A673 (cell line): ENCODE measurements around the gene RNF135. TPM values are rescaled to one million over a fixed set of nuclear protein-coding genes. Genes with fewer than 3 reads are reported as not detected.

ENCODE experiments used
- BruUV-seq: library from RNA; stranded (reverse); fragments of 400-500 nt; replicated peaks from 2 replicates; lab custom pipeline; 2021; lab: Mats Ljungman, UMichigan
- CTCF ChIA-PET: fragments of 300-600 bp; sonication (Branson Sonifier 250); formaldehyde crosslinking; loops from one replicate; lab custom pipeline; 2022; ENCODE audit warnings: antibody characterized with exemption; lab: Charles Lee
- POLR2A ChIA-PET: fragments of 300-600 bp; sonication (Branson Sonifier 250); formaldehyde crosslinking; loops from one replicate; lab custom pipeline; 2022; ENCODE audit warnings: antibody characterized with exemption; ENCODE audit not compliant: low non-redundant PET; lab: Charles Lee
- DNase-seq: peaks from one replicate; pipeline ENCODE4 v3.0.0-alpha.2; 2015; ENCODE audit warnings: low spot score
- H3K27ac ChIP-seq: fragments of 200-600 bp; sonication (generic); 2 replicates; pipeline ENCODE4 v1.5.1; 2016; ENCODE audit warnings: mixed run types, low read depth, mild to moderate bottlenecking, mixed read lengths, antibody characterized with exemption, low read length; ENCODE audit not compliant: poor library complexity, severe bottlenecking
- H3K27me3 ChIP-seq: fragments of 200-600 bp; sonication (generic); replicated peaks from 2 replicates; pipeline ENCODE4 v1.6.1; 2017; ENCODE audit warnings: mixed run types, low read depth, mild to moderate bottlenecking, mixed read lengths, antibody characterized with exemption, low read length; ENCODE audit not compliant: insufficient read depth, poor library complexity
- H3K36me3 ChIP-seq: fragments of 200-600 bp; sonication (generic); 2 replicates; pipeline ENCODE4 v1.6.1; 2016; ENCODE audit warnings: mixed run types, mild to moderate bottlenecking, mixed read lengths, antibody characterized with exemption, low read length; ENCODE audit not compliant: insufficient read depth, poor library complexity, severe bottlenecking
- H3K4me1 ChIP-seq: fragments of 200-600 bp; sonication (generic); 2 replicates; pipeline ENCODE4 v1.6.1; 2017; ENCODE audit warnings: mixed run types, mild to moderate bottlenecking, mixed read lengths, antibody characterized with exemption, low read length; ENCODE audit not compliant: insufficient read depth, poor library complexity, severe bottlenecking
- H3K4me3 ChIP-seq: fragments of 200-600 bp; sonication (generic); 2 replicates; pipeline ENCODE4 v1.5.1; 2016; ENCODE audit warnings: low read depth, mixed run types, mild to moderate bottlenecking, mixed read lengths, low read length; ENCODE audit not compliant: poor library complexity, severe bottlenecking
- H3K9me3 ChIP-seq: fragments of 200-600 bp; sonication (generic); 2 replicates; pipeline ENCODE4 v1.6.1; 2016; ENCODE audit warnings: mixed run types, low read depth, mild to moderate bottlenecking, mixed read lengths, antibody characterized with exemption, low read length; ENCODE audit not compliant: poor library complexity, severe bottlenecking
- CTCF ChIP-seq: fragments of 300-800, 200-600 bp; sonication (generic); conservative IDR thresholded peaks from 2 replicates; pipeline ENCODE4 v1.5.1; 2017; ENCODE audit warnings: low read depth, mild to moderate bottlenecking, antibody characterized with exemption, low read length, moderate library complexity, mixed read lengths
- EZH2 ChIP-seq: fragments of 200-600 bp; sonication (generic); IDR thresholded peaks from 2 replicates; pipeline ENCODE4 v1.6.1; 2017; ENCODE audit warnings: borderline replicate concordance, low read depth, mild to moderate bottlenecking, mixed read lengths, antibody characterized with exemption, low read length; ENCODE audit not compliant: poor library complexity, severe bottlenecking
- intact Hi-C: fragments of 100-400 bp; cut with micrococcal nuclease; formaldehyde crosslinking; loops from one replicate; pipeline ENCODE4 v1.10.0; 2022; ENCODE audit not compliant: unreplicated experiment
- total RNA-seq: library from RNA; stranded (reverse); gene quantifications from 2 replicates; pipeline ENCODE4 v1.2.3, GENCODE V29; 2021

Gene RNF135
- total RNA-seq, 1 experiment from 2014 or later = 7.5 TPM

- intact Hi-C loops = no loop called here
Observed at GRCh38 chr17:31048142-31048541, 77.3 kb downstream of the RNF135 start.

GRCh38 chr17:31048780-31049179 lies 77.9 kb downstream of the RNF135 start:
- H3K27me3 ChIP-seq = no peaks in the 10 kb centered on the region
- H3K27ac ChIP-seq = no peak overlapping the region
- no peaks in the 10 kb centered on the region for H3K36me3 ChIP-seq
- TF ChIP-seq CTCF (no peak), EZH2 (no peak)
- ChIA-PET POLR2A (no interaction called here), CTCF (no interaction called here)
- BruUV-seq = no TSS peak
- no peak for DNase-seq
- no peaks in the 10 kb centered on the region for H3K9me3 ChIP-seq
- H3K4me1 ChIP-seq = no peaks in the 10 kb centered on the region
- intact Hi-C loops = no loop called here
- H3K4me3 ChIP-seq = no peak overlapping the region

More at GRCh38 chr17:31048142-31048541, 77.3 kb downstream of the RNF135 start:
- Histone ChIP-seq H3K4me3 (no peak overlapping the region), H3K27me3 (no peaks in the 10 kb centered on the region), H3K9me3 (no peaks in the 10 kb centered on the region), H3K36me3 (no peaks in the 10 kb centered on the region), H3K27ac (no peak overlapping the region), H3K4me1 (no peaks in the 10 kb centered on the region)
- no peak for DNase-seq
- TF ChIP-seq EZH2 (no peak), CTCF (no peak)
- ChIA-PET CTCF (no interaction called here), POLR2A (no interaction called here)
- no TSS peak for BruUV-seq

Other genes with a start within 250 kb of the RNF135 start
- gene CRLF3, start 146.3 kb upstream of the RNF135 start, total RNA-seq = 14.9 and 17.9 TPM in 2 replicates
- 17.4 and 19.0 TPM in 2 replicates for gene ATAD5, start 139.1 kb upstream of the RNF135 start, total RNA-seq
- gene TEFM, start 64.8 kb upstream of the RNF135 start, total RNA-seq = 7.2 and 11.4 TPM in 2 replicates
- gene ADAP2, start 49.1 kb upstream of the RNF135 start, total RNA-seq = not detected in 2 replicates
- 32.1 and 36.5 TPM in 2 replicates for gene NF1, start 123.9 kb downstream of the RNF135 start, total RNA-seq